ENCODE measurements around the gene IFNLR1. TPM values are rescaled to one million over a fixed set of nuclear protein-coding genes. Genes with fewer than 3 reads are reported as not detected.

Gene IFNLR1
- polyA plus RNA-seq, 1 donor (not counting 4 experiments of a cell fraction or from before 2014, with no cell fraction given): 3.4 TPM

GRCh38 chr1:24113641-24114033, 73.5 kb downstream of the IFNLR1 start:
- Histone ChIP-seq H3K4me3 (ENCODE audit: control insufficient read depth in 2 of 3, extremely low read depth in 1 of 3, insufficient read depth in 2 of 3, low read depth in 1 of 3, low read length in 3 of 3) (no peak overlapping the region), H3K27ac (ENCODE audit: control insufficient read depth, insufficient read depth, low read length) (no peak overlapping the region), H3K4me1 (ENCODE audit: control insufficient read depth, extremely low read depth, insufficient read depth, low read length) (peaks cover 40% of the 10 kb centered on the region), H2AFZ (ENCODE audit: control insufficient read depth, low read length) (no peak overlapping the region), H3K27me3 (ENCODE audit: control insufficient read depth, extremely low read depth, insufficient read depth, low read length) (no peaks in the 10 kb centered on the region), H3K36me3 (ENCODE audit: control insufficient read depth in 2 of 2, extremely low read depth in 1 of 2, insufficient read depth in 2 of 2, low read length in 2 of 2) (no peaks in the 10 kb centered on the region), H3K79me2 (ENCODE audit: control insufficient read depth, insufficient read depth, low read length) (no peaks in the 10 kb centered on the region), H3K9me1 (ENCODE audit: control insufficient read depth, extremely low read depth, insufficient read depth, low read length) (no peaks in the 10 kb centered on the region), H3K4me2 (ENCODE audit: control insufficient read depth, extremely low read depth, insufficient read depth, low read depth, low read length) (no peak overlapping the region), H3K9me3 (ENCODE audit: control insufficient read depth, low read depth, low read length) (no peaks in the 10 kb centered on the region), H4K20me1 (ENCODE audit: control insufficient read depth, extremely low read depth, insufficient read depth, low read length) (no peaks in the 10 kb centered on the region), H3K9ac (ENCODE audit: control insufficient read depth, extremely low read depth, insufficient read depth, low read length) (no peak overlapping the region)
- dilution Hi-C loops (cut with MboI; ENCODE audit: extremely low pct_ligation_motif_present, low sequenced_read_pairs): no loop called here
- TF ChIP-seq EZH2 (IDR thresholded peaks at IDR 0.05; ENCODE audit: low read length): no peak
- TF ChIP-seq, protein P1, sequence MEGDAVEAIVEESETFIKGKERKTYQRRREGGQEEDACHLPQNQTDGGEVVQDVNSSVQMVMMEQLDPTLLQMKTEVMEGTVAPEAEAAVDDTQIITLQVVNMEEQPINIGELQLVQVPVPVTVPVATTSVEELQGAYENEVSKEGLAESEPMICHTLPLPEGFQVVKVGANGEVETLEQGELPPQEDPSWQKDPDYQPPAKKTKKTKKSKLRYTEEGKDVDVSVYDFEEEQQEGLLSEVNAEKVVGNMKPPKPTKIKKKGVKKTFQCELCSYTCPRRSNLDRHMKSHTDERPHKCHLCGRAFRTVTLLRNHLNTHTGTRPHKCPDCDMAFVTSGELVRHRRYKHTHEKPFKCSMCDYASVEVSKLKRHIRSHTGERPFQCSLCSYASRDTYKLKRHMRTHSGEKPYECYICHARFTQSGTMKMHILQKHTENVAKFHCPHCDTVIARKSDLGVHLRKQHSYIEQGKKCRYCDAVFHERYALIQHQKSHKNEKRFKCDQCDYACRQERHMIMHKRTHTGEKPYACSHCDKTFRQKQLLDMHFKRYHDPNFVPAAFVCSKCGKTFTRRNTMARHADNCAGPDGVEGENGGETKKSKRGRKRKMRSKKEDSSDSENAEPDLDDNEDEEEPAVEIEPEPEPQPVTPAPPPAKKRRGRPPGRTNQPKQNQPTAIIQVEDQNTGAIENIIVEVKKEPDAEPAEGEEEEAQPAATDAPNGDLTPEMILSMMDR (optimal IDR thresholded peaks at IDR 0.05 in 1 of 3, IDR thresholded peaks at IDR 0.05 in 1 of 3, conservative IDR thresholded peaks at IDR 0.05 in 1 of 3; ENCODE audit: extremely low read depth in 1 of 3, insufficient read depth in 2 of 3, low read length in 3 of 3): no peak
- DNase-seq (ENCODE audit: low read depth, low spot score) (no peak), FAIRE-seq (no peak)

GRCh38 chr1:24111996-24112779, 74.9 kb downstream of the IFNLR1 start, which contains the start of gene MYOM3:
MYOM3 (minus strand) TSS chr1:24112135; CDS start chr1:24108636, 3,499 bp downstream.
- peak within 1 kb of the TSS; percentile 46 for H3K27ac ChIP-seq (ENCODE audit: control insufficient read depth, insufficient read depth, low read length)
- no peaks in the 10 kb centered on the region for H3K9me3 ChIP-seq (ENCODE audit: control insufficient read depth, low read depth, low read length)
- dilution Hi-C loops (cut with MboI; ENCODE audit: extremely low pct_ligation_motif_present, low sequenced_read_pairs): no loop called here
- TF ChIP-seq, protein P1 (optimal IDR thresholded peaks at IDR 0.05 in 1 of 3, IDR thresholded peaks at IDR 0.05 in 1 of 3, conservative IDR thresholded peaks at IDR 0.05 in 1 of 3; ENCODE audit: extremely low read depth in 1 of 3, insufficient read depth in 2 of 3, low read length in 3 of 3): peak in 2 of 3 experiments; percentile 73 to 78
- TF ChIP-seq EZH2 (IDR thresholded peaks at IDR 0.05; ENCODE audit: low read length): no peak
- H2AFZ ChIP-seq (ENCODE audit: control insufficient read depth, low read length): peak within 1 kb of the TSS; percentile 88
- H3K9me1 ChIP-seq (ENCODE audit: control insufficient read depth, extremely low read depth, insufficient read depth, low read length): no peaks in the 10 kb centered on the region
- no peaks in the 10 kb centered on the region for H3K36me3 ChIP-seq (ENCODE audit: control insufficient read depth in 2 of 2, extremely low read depth in 1 of 2, insufficient read depth in 2 of 2, low read length in 2 of 2)
- no peaks in the 10 kb centered on the region for H3K27me3 ChIP-seq (ENCODE audit: control insufficient read depth, extremely low read depth, insufficient read depth, low read length)
- no peak for DNase-seq (ENCODE audit: low read depth, low spot score)
- H3K4me2 ChIP-seq (ENCODE audit: control insufficient read depth, extremely low read depth, insufficient read depth, low read depth, low read length): peak within 1 kb of the TSS; percentile 83
- peaks cover 37% of the 10 kb centered on the region for H3K4me1 ChIP-seq (ENCODE audit: control insufficient read depth, extremely low read depth, insufficient read depth, low read length)
- H3K79me2 ChIP-seq (ENCODE audit: control insufficient read depth, insufficient read depth, low read length): no peaks in the 10 kb centered on the region
- no peaks in the 10 kb centered on the region for H4K20me1 ChIP-seq (ENCODE audit: control insufficient read depth, extremely low read depth, insufficient read depth, low read length)
- FAIRE-seq: peak; percentile 98
- H3K9ac ChIP-seq (ENCODE audit: control insufficient read depth, extremely low read depth, insufficient read depth, low read length): peak within 1 kb of the TSS; percentile 35
- peak within 1 kb of the TSS in 1 of 3 experiments; percentile 43 for H3K4me3 ChIP-seq (ENCODE audit: control insufficient read depth in 2 of 3, extremely low read depth in 1 of 3, insufficient read depth in 2 of 3, low read depth in 1 of 3, low read length in 3 of 3)
